GM23338 (cell line): Measurements from ENCODE around the gene ADGRD1.

ENCODE experiments used
- CREB1 ChIP-seq: fragments of 250-450 bp; sonication (Bioruptor Pico); IDR thresholded peaks from 2 replicates; pipeline ENCODE4 v1.5.0; 2020; ENCODE audit warnings: low read depth, mild to moderate bottlenecking, moderate library complexity
- EZH2 ChIP-seq: fragments of 200-600 bp; sonication (generic); IDR thresholded peaks from one replicate; pipeline ENCODE4 v1.8.0; 2017; ENCODE audit warnings: antibody characterized with exemption, mild to moderate bottlenecking, low read depth; ENCODE audit not compliant: unreplicated experiment
- EZH2phosphoT487 ChIP-seq: fragments of 200-600 bp; sonication (generic); IDR thresholded peaks from one replicate; pipeline ENCODE4 v1.8.1; 2018; ENCODE audit warnings: antibody characterized with exemption; ENCODE audit not compliant: unreplicated experiment
- POLR2AphosphoS5 ChIP-seq: IDR thresholded peaks from 2 replicates; pipeline ENCODE4 v1.6.1; 2016; ENCODE audit warnings: antibody characterized with exemption, low read depth
- STAT1 ChIP-seq: IDR thresholded peaks from one replicate; pipeline ENCODE4 v1.6.1; 2016; ENCODE audit warnings: antibody characterized with exemption; ENCODE audit not compliant: unreplicated experiment
- ZNF114 ChIP-seq: fragments of 250-450 bp; sonication (Bioruptor Pico); IDR thresholded peaks from 2 replicates; pipeline ENCODE4 v1.5.0; 2020; ENCODE audit warnings: mild to moderate bottlenecking, moderate library complexity
- TF ChIP-seq, protein P1 (sequence below), 2 experiments: fragments of 200-600 bp in 1 of 2; sonication (generic) in 1 of 2; conservative IDR thresholded peaks; 2 replicates each; pipeline versions ENCODE4 v1.5.1 to v1.6.1; 2016 to 2017; ENCODE audit warnings: antibody characterized with exemption in 2 of 2, low read depth in 2 of 2, mild to moderate bottlenecking in 2 of 2, moderate library complexity in 1 of 2
- TF ChIP-seq, protein P2 (sequence below): IDR thresholded peaks from 2 replicates; pipeline ENCODE4 v1.6.1; 2016; ENCODE audit warnings: antibody characterized with exemption
- TF ChIP-seq, protein P3 (sequence below): IDR thresholded peaks from one replicate; pipeline ENCODE4 v1.6.1; 2018; ENCODE audit warnings: antibody characterized with exemption; ENCODE audit not compliant: unreplicated experiment

DNA sequence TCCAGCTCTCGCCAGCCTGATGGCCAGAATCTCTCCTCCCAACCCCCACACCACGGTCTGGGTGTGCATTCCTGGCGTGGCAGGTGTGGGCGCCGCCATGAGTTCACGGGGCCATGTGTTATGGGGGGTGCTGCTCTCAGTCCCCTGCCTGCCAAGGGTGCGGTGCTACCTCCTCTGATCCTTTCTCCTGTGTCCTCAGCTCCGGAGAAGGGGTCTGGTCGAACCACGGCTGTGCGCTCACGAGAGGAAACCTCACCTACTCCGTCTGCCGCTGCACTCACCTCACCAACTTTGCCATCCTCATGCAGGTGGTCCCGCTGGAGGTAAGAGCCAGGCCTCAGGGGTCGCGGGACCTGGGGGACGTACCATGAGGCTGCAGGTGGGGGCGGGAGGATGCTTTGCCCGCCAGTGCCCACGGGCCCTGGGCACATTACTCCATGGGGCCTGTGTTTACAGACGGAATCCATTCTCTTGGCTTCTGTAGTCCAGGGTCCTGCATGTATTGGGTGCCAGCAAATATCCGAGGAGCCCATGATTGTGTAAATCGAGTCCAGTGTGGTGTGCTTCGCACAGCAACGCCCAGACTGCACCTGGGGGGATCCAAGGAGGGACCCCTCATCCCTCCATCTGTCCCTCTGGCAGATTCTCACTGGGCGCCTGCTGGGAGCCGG, 130.8 kb downstream of the ADGRD1 start:
- TF ChIP-seq, protein P1, sequence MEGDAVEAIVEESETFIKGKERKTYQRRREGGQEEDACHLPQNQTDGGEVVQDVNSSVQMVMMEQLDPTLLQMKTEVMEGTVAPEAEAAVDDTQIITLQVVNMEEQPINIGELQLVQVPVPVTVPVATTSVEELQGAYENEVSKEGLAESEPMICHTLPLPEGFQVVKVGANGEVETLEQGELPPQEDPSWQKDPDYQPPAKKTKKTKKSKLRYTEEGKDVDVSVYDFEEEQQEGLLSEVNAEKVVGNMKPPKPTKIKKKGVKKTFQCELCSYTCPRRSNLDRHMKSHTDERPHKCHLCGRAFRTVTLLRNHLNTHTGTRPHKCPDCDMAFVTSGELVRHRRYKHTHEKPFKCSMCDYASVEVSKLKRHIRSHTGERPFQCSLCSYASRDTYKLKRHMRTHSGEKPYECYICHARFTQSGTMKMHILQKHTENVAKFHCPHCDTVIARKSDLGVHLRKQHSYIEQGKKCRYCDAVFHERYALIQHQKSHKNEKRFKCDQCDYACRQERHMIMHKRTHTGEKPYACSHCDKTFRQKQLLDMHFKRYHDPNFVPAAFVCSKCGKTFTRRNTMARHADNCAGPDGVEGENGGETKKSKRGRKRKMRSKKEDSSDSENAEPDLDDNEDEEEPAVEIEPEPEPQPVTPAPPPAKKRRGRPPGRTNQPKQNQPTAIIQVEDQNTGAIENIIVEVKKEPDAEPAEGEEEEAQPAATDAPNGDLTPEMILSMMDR (conservative IDR thresholded peaks at IDR 0.05; ENCODE audit: low read depth in 2 of 2), result no peak
- no peak for TF ChIP-seq ZNF114
- TF ChIP-seq, protein P2, sequence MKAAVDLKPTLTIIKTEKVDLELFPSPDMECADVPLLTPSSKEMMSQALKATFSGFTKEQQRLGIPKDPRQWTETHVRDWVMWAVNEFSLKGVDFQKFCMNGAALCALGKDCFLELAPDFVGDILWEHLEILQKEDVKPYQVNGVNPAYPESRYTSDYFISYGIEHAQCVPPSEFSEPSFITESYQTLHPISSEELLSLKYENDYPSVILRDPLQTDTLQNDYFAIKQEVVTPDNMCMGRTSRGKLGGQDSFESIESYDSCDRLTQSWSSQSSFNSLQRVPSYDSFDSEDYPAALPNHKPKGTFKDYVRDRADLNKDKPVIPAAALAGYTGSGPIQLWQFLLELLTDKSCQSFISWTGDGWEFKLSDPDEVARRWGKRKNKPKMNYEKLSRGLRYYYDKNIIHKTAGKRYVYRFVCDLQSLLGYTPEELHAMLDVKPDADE, result no peak
- no peak for TF ChIP-seq CREB1
- no peak for TF ChIP-seq EZH2phosphoT487
- TF ChIP-seq EZH2, result no peak
- no peak for TF ChIP-seq POLR2AphosphoS5
- TF ChIP-seq STAT1, result no peak
- TF ChIP-seq, protein P3, sequence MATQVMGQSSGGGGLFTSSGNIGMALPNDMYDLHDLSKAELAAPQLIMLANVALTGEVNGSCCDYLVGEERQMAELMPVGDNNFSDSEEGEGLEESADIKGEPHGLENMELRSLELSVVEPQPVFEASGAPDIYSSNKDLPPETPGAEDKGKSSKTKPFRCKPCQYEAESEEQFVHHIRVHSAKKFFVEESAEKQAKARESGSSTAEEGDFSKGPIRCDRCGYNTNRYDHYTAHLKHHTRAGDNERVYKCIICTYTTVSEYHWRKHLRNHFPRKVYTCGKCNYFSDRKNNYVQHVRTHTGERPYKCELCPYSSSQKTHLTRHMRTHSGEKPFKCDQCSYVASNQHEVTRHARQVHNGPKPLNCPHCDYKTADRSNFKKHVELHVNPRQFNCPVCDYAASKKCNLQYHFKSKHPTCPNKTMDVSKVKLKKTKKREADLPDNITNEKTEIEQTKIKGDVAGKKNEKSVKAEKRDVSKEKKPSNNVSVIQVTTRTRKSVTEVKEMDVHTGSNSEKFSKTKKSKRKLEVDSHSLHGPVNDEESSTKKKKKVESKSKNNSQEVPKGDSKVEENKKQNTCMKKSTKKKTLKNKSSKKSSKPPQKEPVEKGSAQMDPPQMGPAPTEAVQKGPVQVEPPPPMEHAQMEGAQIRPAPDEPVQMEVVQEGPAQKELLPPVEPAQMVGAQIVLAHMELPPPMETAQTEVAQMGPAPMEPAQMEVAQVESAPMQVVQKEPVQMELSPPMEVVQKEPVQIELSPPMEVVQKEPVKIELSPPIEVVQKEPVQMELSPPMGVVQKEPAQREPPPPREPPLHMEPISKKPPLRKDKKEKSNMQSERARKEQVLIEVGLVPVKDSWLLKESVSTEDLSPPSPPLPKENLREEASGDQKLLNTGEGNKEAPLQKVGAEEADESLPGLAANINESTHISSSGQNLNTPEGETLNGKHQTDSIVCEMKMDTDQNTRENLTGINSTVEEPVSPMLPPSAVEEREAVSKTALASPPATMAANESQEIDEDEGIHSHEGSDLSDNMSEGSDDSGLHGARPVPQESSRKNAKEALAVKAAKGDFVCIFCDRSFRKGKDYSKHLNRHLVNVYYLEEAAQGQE, result no peak
